HG03045 (cell line): Measurements from ENCODE around the gene CCDC12.

Source experiments
- ATAC-seq: cut with Tn5 transposase; IDR thresholded peaks from one replicate; pipeline ENCODE4 v1.9.1; 2021; ENCODE audit warnings: mild to moderate bottlenecking, moderate library complexity; ENCODE audit not compliant: unreplicated experiment

The CCDC12 gene

DNA sequence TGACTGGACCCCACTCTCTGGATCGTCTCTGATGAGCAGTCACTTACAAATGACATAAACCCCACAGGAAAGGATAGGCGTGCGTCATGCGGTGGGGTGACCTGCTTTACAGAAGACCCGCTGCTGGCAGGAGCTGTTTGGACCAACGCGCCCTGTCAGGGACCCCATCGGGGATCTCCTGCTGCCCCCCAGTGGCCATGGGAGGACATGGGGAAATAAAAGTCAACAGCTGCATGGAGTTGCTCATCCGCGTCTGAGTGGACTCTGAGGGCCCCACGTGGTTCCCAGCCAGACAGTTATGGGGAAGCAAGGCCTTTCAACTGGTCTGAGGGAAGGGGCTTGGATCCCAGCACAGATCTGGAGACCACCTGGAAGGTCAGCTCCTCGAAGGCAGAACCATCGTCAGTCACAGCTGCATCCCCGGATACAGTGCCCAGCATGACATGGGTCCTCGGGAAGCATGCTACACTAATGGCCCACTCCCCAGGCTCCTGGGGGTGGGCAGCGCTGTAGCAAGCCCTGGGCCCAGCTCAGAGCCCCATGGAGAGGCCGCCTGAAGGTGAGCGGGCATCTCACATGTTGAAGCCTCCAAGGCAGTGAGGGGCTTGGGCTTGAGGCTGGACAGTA is 66.9 kb downstream of the CCDC12 start:
- ATAC-seq: no peak

GRCh38 chr3:46908986-46909534 is 67.5 kb downstream of the CCDC12 start:
- ATAC-seq: no peak

GRCh38 chr3:46908294-46908985 is 68.1 kb downstream of the CCDC12 start:
- ATAC-seq: no peak

DNA sequence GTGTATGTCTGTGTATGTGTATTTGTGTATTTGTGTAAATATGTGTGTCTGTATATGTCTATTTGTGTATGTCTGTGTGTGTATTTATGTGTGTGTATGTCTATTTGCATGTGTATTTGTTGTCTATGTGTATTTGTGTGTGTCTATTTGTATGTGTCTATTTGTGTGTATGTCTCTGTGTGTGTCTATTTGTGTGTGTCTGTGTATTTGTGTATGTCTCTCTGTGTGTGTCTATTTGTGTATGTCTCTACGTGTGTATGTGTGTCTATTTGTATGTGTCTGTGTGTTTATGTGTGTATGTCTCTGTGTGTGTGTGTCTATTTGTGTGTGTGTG is 68.6 kb downstream of the CCDC12 start:
- ATAC-seq: no peak

DNA sequence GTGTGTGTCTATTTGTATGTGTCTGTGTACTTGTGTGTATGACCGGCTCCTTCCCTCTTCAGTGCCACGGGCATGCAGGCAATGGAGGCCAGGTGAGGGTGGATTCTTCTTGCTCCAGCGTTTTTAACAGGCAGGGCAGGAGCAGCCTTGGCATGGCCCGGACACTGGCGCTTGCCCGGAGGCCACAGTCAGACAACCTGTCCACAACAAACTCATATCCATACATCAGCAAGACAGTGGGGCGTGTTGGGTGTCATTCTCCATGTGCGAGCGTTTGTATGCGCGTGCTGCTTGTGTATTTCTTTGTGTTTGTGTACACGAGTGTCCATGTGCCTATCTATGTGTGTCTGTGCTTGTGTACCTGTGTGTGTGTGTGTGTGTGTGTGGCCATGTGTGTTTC is 69.3 kb downstream of the CCDC12 start:
- ATAC-seq: no peak

GRCh38 chr3:46906471-46907058 is 70.0 kb downstream of the CCDC12 start:
- ATAC-seq: no peak

- no peak for ATAC-seq
Measured at GRCh38 chr3:46905661-46906451, 70.7 kb downstream of the CCDC12 start.

DNA sequence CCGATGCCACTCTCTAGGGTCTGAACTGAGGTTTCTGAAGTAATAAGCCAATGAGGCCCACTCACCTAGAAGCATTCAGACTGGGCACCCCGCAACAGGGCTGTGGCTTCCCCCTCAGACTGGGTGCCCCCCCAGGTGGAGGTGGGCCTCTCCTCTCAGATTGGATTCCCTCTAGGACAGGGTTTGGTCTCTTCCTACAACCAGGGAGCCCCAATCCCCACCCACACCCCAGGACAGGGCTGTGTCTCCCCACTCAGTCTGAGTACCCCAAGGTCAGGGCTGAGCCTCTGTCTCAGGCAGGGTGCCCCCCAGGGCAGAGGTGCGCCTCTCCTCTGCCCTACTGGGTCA is 71.4 kb downstream of the CCDC12 start:
- ATAC-seq: no peak

DNA sequence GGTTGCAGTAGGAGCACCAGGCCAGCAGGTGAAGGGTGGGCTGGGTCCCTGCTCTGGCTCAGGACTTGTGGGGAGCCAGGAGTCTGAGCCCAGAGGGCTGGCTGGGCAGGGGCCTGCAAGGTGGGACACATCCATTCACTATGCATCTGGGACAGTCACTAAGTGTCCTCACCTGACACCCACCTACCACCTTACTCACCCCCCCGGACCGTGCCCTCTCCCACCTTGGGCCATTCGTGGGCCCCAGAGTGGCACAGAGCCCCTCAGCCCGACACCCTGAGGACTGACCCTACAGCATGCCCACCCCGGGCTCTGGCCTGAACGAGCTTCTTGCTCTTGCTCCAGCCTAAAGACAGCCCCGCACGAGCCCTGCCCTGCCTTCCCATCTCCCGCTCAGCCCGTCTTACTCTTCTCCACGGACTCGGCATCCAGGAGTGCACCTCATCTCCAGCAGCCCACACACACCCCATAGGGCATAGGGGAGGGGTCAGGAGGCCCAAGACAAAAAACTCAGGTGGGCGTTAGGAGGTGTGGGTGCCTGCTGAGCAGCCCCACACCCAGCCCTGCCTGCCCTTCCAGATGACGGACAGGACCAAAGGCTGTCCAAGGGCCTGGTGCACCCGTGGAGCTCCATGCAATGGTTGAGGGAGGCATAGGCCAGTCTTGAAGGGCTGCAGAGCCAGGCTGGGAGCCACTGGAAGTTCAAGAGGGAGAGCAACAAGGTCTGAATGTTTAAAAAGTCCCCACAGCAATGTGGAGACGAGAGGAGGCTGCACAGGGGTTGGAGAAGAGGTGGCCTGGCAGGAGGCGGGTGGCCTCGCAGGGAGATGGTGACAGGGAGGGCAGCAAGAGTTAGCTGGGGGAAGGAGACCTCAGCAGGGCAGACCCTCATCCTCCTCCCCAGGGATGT is 72.0 kb downstream of the CCDC12 start:
- ATAC-seq: no peak

GRCh38 chr3:46903341-46904302 is 72.9 kb downstream of the CCDC12 start:
- ATAC-seq: no peak

DNA sequence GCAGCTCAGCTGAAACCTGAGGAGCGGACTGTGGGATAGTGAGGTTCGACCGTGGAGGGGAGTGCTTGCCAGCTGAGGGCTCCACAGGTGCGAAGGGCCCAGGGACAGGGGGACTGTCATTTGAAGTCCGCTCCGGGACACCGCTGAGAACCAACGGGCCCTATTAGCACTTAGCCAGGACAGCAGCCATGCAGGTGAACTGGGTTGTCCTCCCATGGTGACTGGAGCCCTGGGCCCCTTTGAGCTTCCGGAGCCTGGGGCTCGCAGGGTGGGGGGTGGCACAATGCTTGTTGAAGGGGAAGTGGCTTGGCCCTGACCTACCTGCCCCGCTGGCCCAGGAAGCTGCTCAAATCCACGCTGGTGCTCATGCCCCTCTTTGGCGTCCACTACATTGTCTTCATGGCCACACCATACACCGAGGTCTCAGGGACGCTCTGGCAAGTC is 74.3 kb downstream of the CCDC12 start:
- ATAC-seq: no peak

DNA sequence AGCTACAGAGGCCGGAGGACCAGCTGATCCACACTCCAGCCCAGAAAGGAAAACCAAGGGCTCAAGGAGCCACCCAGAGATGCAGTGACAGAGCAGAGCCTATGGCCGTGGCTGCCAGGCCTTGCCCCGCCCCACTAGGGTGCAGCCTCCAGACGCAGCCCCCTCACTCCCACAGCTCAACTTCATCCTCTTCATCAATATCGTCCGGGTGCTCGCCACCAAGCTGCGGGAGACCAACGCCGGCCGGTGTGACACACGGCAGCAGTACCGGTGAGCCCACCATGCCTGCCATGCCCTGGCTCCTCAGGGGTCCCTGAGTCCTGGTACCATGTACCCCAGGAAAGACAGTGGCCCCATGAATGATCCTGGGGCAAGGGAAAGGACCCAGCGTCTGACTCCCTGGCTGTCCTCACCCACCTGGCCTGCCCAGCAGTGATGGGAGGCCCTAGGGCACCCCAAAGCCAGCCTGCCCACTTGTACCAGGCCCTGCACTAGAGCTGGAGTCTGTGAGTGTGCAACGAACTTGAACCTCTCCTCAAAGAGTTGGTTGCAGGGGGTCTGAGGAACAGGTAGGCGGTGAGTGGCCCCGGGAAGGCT is 74.9 kb downstream of the CCDC12 start:
- no peak for ATAC-seq

GRCh38 chr3:46901061-46901460 is 75.5 kb downstream of the CCDC12 start:
- no peak for ATAC-seq

DNA sequence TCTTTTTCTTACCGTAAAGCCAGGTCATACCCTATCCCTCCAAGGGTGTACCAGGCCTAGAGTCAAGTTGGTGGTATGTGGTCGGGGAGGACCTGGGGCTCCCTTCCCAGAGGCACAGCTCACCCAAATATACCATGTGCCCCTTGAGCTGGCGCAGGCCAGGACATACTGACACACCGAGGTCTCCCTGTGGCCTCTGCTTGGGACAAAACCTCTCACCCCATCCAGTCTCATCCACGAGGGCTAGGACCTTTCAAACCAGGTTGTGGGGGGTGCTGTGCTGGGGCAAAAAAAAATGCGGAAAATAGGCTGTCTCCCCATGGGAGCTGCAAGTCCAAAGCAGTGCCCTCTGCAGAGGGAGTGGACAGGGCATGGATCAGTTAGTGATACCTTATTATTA is 76.2 kb downstream of the CCDC12 start:
- no peak for ATAC-seq

DNA sequence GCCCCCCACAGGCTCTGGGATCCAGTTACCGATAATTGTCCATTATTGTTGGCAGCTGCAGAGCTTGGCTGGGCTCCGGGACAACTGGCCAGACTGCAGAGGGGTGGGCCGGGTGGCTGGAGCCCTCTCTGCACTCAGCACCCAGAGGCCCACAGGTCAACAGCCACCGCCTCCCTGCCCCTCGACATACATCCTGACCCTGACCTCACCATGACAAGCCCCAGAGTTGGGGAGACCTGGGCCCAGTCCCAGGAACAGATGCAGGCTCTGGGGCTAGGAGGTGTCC is 76.6 kb downstream of the CCDC12 start:
- no peak for ATAC-seq

GRCh38 chr3:46899151-46900006 is 77.2 kb downstream of the CCDC12 start:
- ATAC-seq: no peak

- no peak for ATAC-seq
Measured at GRCh38 chr3:46898321-46899150, 78.0 kb downstream of the CCDC12 start.
